ENCODE results near the gene SSC4D. TPM values are rescaled to one million over a fixed set of nuclear protein-coding genes. Genes with fewer than 3 reads are reported as not detected.

Gene SSC4D
- polyA plus RNA-seq, 1 donor from 2014 or later, result 2.5 TPM

DNA sequence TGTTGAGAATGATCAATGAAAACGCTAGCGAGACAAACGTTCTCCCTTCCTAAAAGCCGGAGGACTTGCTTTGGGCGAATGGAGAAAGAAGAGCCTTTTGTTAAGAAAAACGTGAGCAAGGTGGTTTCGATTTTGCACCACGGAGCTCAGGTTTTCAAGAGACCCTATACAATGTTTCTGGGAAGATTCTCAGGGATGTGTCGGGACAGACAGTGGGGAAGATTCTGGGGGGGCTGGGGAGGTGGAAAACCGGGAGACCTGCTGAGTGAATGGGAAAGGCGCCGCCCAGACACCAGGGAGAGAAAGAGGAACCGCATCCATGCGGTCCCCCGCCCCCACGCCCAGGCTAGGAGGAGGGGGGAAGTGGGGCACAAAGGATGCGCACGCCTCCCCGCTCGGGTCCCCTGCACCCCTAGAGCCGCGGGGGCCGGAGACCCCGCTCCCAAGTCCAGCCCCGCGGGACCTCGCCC is 51.5 kb downstream of the SSC4D start:
- no peaks in the 10 kb centered on the region for H3K27me3 ChIP-seq (ENCODE audit: insufficient read depth, low read depth, low read length)
- no peak for TF ChIP-seq RAD21 (conservative IDR thresholded peaks at IDR 0.05)
- no peak for TF ChIP-seq SMC3 (conservative IDR thresholded peaks at IDR 0.05; ENCODE audit: poor library complexity)
- no peak for TF ChIP-seq EP300 (conservative IDR thresholded peaks at IDR 0.05; ENCODE audit: poor library complexity, severe bottlenecking)
- peak; percentile 57 for TF ChIP-seq POLR2AphosphoS5 (IDR thresholded peaks at IDR 0.05)
- no peak for TF ChIP-seq TAF1 (IDR thresholded peaks at IDR 0.05; ENCODE audit: low read depth)
- no peak for TF ChIP-seq EZH2 (IDR thresholded peaks at IDR 0.05; ENCODE audit: borderline replicate concordance, insufficient read depth, low read length, poor library complexity, severe bottlenecking)
- TF ChIP-seq CTCF (IDR thresholded peaks at IDR 0.05; ENCODE audit: poor library complexity, severe bottlenecking), result peak; percentile 7
- peak; percentile 96 for TF ChIP-seq REST (IDR thresholded peaks at IDR 0.05; ENCODE audit: borderline replicate concordance)
- no peak for TF ChIP-seq MXI1 (conservative IDR thresholded peaks at IDR 0.05; ENCODE audit: poor library complexity, severe bottlenecking)
- H3K9ac ChIP-seq (ENCODE audit: low read length), result peak overlapping the region; percentile 100
- peak overlapping the region; percentile 99 for H3K4me3 ChIP-seq (ENCODE audit: low read length)
- H3K36me3 ChIP-seq (ENCODE audit: insufficient read depth, low read length), result peaks cover 14% of the 10 kb centered on the region
- no peaks in the 10 kb centered on the region for H3K9me3 ChIP-seq (ENCODE audit: low read length)
- H3K4me2 ChIP-seq (ENCODE audit: low read length), result no peak overlapping the region
- peak overlapping the region; percentile 22 for H2AFZ ChIP-seq (ENCODE audit: low read depth, low read length)
- no peaks in the 10 kb centered on the region for H3K9me2 ChIP-seq (ENCODE audit: insufficient read depth, low read length)
- peaks cover 17% of the 10 kb centered on the region for H4K20me1 ChIP-seq (ENCODE audit: insufficient read depth)
- H3F3A ChIP-seq (ENCODE audit: insufficient read depth, low read length, poor library complexity, severe bottlenecking), result peaks cover 10% of the 10 kb centered on the region
- peak overlapping the region; percentile 99 for H3K27ac ChIP-seq (ENCODE audit: low read length)
- peaks cover 53% of the 10 kb centered on the region for H3K79me2 ChIP-seq (replicated peaks; ENCODE audit: insufficient read depth, low read length)

DNA sequence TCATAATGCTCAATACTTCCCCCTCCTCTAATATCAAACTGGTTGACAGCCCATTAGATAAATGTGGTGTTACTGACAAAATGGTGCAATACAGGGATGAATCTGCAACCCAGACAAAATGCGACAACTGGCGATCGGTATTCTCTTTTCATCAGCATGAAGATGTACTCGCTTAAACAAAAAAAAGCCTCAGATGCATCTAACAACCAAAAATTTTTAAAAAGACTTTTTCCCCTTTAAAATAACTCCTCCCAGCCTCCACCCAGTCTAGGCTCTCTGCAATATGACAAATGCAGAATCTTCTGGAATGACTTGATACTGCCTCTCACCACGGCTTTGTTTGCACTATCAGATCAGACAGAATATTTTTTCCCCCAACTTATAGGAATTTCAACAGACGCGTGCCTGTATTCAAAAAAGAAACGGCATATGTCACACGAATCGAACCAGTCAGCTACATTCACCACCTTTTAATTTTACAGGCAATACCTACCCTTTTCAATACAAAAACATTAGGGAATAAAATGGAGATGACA is 52.0 kb downstream of the SSC4D start:
- peaks cover 14% of the 10 kb centered on the region for H3K36me3 ChIP-seq (ENCODE audit: insufficient read depth, low read length)
- peak overlapping the region; percentile 99 for H3K4me3 ChIP-seq (ENCODE audit: low read length)
- H3K9me3 ChIP-seq (ENCODE audit: low read length), result no peaks in the 10 kb centered on the region
- H3K9me2 ChIP-seq (ENCODE audit: insufficient read depth, low read length), result no peaks in the 10 kb centered on the region
- H4K20me1 ChIP-seq (ENCODE audit: insufficient read depth), result peaks cover 17% of the 10 kb centered on the region
- H3K27ac ChIP-seq (ENCODE audit: low read length), result peak overlapping the region; percentile 99
- peak overlapping the region; percentile 85 for H3K4me2 ChIP-seq (ENCODE audit: low read length)
- H2AFZ ChIP-seq (ENCODE audit: low read depth, low read length), result peak overlapping the region; percentile 22
- peak; percentile 4 for TF ChIP-seq REST (IDR thresholded peaks at IDR 0.05; ENCODE audit: borderline replicate concordance)
- TF ChIP-seq CTCF (IDR thresholded peaks at IDR 0.05; ENCODE audit: poor library complexity, severe bottlenecking), result no peak
- no peak for TF ChIP-seq RAD21 (conservative IDR thresholded peaks at IDR 0.05)
- TF ChIP-seq SMC3 (conservative IDR thresholded peaks at IDR 0.05; ENCODE audit: poor library complexity), result no peak
- TF ChIP-seq EP300 (conservative IDR thresholded peaks at IDR 0.05; ENCODE audit: poor library complexity, severe bottlenecking), result peak; percentile 20
- no peak for TF ChIP-seq TAF1 (IDR thresholded peaks at IDR 0.05; ENCODE audit: low read depth)
- no peak for TF ChIP-seq MXI1 (conservative IDR thresholded peaks at IDR 0.05; ENCODE audit: poor library complexity, severe bottlenecking)
- TF ChIP-seq EZH2 (IDR thresholded peaks at IDR 0.05; ENCODE audit: borderline replicate concordance, insufficient read depth, low read length, poor library complexity, severe bottlenecking), result no peak
- peak; percentile 31 for TF ChIP-seq POLR2AphosphoS5 (IDR thresholded peaks at IDR 0.05)
- peaks cover 58% of the 10 kb centered on the region for H3K79me2 ChIP-seq (replicated peaks; ENCODE audit: insufficient read depth, low read length)
- no peaks in the 10 kb centered on the region for H3K27me3 ChIP-seq (ENCODE audit: insufficient read depth, low read depth, low read length)
- H3F3A ChIP-seq (ENCODE audit: insufficient read depth, low read length, poor library complexity, severe bottlenecking), result peaks cover 10% of the 10 kb centered on the region
- peak overlapping the region; percentile 100 for H3K9ac ChIP-seq (ENCODE audit: low read length)
